PC-3 (cell line): ENCODE measurements around the gene ZBTB16.

Experiments
- CTCF ChIP-seq: fragments of 300-600 bp; sonication (generic); conservative IDR thresholded peaks from 2 replicates; pipeline ENCODE4 v1.5.1; 2017; ENCODE audit warnings: antibody characterized with exemption, low read depth, mild to moderate bottlenecking, low read length
- EZH2phosphoT487 ChIP-seq: fragments of 300-600 bp; sonication (generic); IDR thresholded peaks from 2 replicates; pipeline ENCODE4 v1.6.1; 2018; ENCODE audit warnings: mild to moderate bottlenecking, antibody characterized with exemption, low read length, borderline replicate concordance

GRCh38 chr11:114213622-114214021 lies 154.1 kb downstream of the ZBTB16 start:
- no peak for TF ChIP-seq CTCF
- TF ChIP-seq EZH2phosphoT487, result no peak
